ENCODE measurements around the gene CAST.

CAST gene

DNA sequence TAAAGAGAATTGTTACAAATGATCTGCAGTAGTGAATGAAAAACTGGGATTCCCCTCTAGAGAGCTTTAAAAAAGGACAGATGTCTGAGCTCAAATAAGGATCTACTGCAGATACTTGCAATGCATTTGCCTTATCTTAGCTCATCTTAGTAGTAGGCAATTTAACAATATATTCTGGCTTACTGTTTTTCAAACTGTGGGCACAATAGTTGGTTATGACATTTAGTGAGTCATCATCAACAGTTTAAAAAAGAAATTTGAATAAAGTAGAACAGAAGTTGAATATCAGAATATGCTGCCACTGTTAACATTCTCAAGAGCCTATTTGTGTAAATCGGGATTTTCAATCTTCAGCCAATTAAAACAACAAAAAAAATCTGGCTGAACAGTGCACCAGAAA is 6.7 kb upstream of the CAST start:
- Histone ChIP-seq H3K9ac (ENCODE audit: low read depth, low read length) (no peak overlapping the region), H3K9me3 (ENCODE audit: control insufficient read depth, insufficient read depth, low read length) (no peaks in the 10 kb centered on the region), H3K36me3 (ENCODE audit: control insufficient read depth, insufficient read depth, low read length) (no peaks in the 10 kb centered on the region), H3K27me3 (ENCODE audit: control insufficient read depth, insufficient read depth, low read length) (peaks cover 10% of the 10 kb centered on the region), H3K4me3 (ENCODE audit: low read depth, low read length) (no peak overlapping the region), H3K4me1 (ENCODE audit: control insufficient read depth, insufficient read depth, low read length) (peaks cover 23% of the 10 kb centered on the region), H3K27ac (ENCODE audit: low read depth, low read length) (no peak overlapping the region)

DNA sequence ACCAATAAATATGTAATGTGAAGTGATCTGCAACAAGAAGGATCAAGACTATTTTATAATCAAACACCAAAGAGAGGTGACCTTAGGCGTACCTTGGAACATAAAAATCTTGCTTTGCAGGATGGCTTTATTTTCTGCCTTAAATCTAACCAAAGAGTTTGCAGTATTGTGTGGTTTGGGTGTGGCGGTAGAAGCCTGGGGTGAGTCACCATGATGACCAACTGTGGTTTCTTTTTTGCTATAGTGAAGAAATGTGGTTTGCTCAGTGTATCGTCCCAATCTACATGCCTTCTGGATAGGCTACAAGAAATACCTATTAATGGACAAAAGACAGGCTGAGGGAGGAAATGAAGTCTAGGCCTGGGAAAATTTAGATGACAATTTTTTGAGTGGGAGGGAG is 5.1 kb upstream of the CAST start:
- Histone ChIP-seq H3K9ac (ENCODE audit: low read depth, low read length) (no peak overlapping the region), H3K27me3 (ENCODE audit: control insufficient read depth, insufficient read depth, low read length) (peaks cover 18% of the 10 kb centered on the region), H3K4me1 (ENCODE audit: control insufficient read depth, insufficient read depth, low read length) (peaks cover 23% of the 10 kb centered on the region), H3K9me3 (ENCODE audit: control insufficient read depth, insufficient read depth, low read length) (no peaks in the 10 kb centered on the region), H3K27ac (ENCODE audit: low read depth, low read length) (no peak overlapping the region), H3K36me3 (ENCODE audit: control insufficient read depth, insufficient read depth, low read length) (no peaks in the 10 kb centered on the region), H3K4me3 (ENCODE audit: low read depth, low read length) (no peak overlapping the region)

GRCh38 chr5:96658272-96658671 is 3.9 kb upstream of the CAST start:
- H3K9ac ChIP-seq (ENCODE audit: low read depth, low read length) = no peak overlapping the region
- H3K36me3 ChIP-seq (ENCODE audit: control insufficient read depth, insufficient read depth, low read length) = no peaks in the 10 kb centered on the region
- peaks cover 20% of the 10 kb centered on the region for H3K27me3 ChIP-seq (ENCODE audit: control insufficient read depth, insufficient read depth, low read length)
- no peak overlapping the region for H3K4me3 ChIP-seq (ENCODE audit: low read depth, low read length)
- peaks cover 12% of the 10 kb centered on the region for H3K4me1 ChIP-seq (ENCODE audit: control insufficient read depth, insufficient read depth, low read length)
- H3K27ac ChIP-seq (ENCODE audit: low read depth, low read length) = no peak overlapping the region
- H3K9me3 ChIP-seq (ENCODE audit: control insufficient read depth, insufficient read depth, low read length) = no peaks in the 10 kb centered on the region

- Histone ChIP-seq H3K27ac (ENCODE audit: low read depth, low read length) (no peak overlapping the region), H3K9ac (ENCODE audit: low read depth, low read length) (no peak overlapping the region), H3K4me1 (ENCODE audit: control insufficient read depth, insufficient read depth, low read length) (peaks cover 8% of the 10 kb centered on the region), H3K9me3 (ENCODE audit: control insufficient read depth, insufficient read depth, low read length) (no peaks in the 10 kb centered on the region), H3K36me3 (ENCODE audit: control insufficient read depth, insufficient read depth, low read length) (no peaks in the 10 kb centered on the region), H3K27me3 (ENCODE audit: control insufficient read depth, insufficient read depth, low read length) (peaks cover 29% of the 10 kb centered on the region), H3K4me3 (ENCODE audit: low read depth, low read length) (no peak overlapping the region)
These were observed 3.0 kb upstream of the CAST start for GRCh38 chr5:96659170-96659569.

GRCh38 chr5:96660971-96661854 is 963 bp upstream of the CAST start:
- Histone ChIP-seq H3K4me1 (ENCODE audit: control insufficient read depth, insufficient read depth, low read length) (peaks cover 5% of the 10 kb centered on the region; the same call in 1 of the 2 replicates), H3K27me3 (ENCODE audit: control insufficient read depth, insufficient read depth, low read length) (peaks cover 36% of the 10 kb centered on the region), H3K27ac (ENCODE audit: low read depth, low read length) (no peak overlapping the region), H3K9me3 (ENCODE audit: control insufficient read depth, insufficient read depth, low read length) (no peaks in the 10 kb centered on the region), H3K9ac (ENCODE audit: low read depth, low read length) (no peak overlapping the region), H3K4me3 (ENCODE audit: low read depth, low read length) (peak overlapping the region; percentile 80), H3K36me3 (ENCODE audit: control insufficient read depth, insufficient read depth, low read length) (no peaks in the 10 kb centered on the region)

- Histone ChIP-seq H3K27ac (ENCODE audit: low read depth, low read length) (no peak overlapping the region), H3K9ac (ENCODE audit: low read depth, low read length) (no peak overlapping the region), H3K36me3 (ENCODE audit: control insufficient read depth, insufficient read depth, low read length) (no peaks in the 10 kb centered on the region), H3K9me3 (ENCODE audit: control insufficient read depth, insufficient read depth, low read length) (no peaks in the 10 kb centered on the region), H3K4me3 (ENCODE audit: low read depth, low read length) (peak overlapping the region; percentile 80), H3K27me3 (ENCODE audit: control insufficient read depth, insufficient read depth, low read length) (peaks cover 36% of the 10 kb centered on the region), H3K4me1 (ENCODE audit: control insufficient read depth, insufficient read depth, low read length) (peaks cover 5% of the 10 kb centered on the region; the same call in 1 of the 2 replicates)
These were observed 746 bp downstream of the CAST start for GRCh38 chr5:96662725-96663518.

DNA sequence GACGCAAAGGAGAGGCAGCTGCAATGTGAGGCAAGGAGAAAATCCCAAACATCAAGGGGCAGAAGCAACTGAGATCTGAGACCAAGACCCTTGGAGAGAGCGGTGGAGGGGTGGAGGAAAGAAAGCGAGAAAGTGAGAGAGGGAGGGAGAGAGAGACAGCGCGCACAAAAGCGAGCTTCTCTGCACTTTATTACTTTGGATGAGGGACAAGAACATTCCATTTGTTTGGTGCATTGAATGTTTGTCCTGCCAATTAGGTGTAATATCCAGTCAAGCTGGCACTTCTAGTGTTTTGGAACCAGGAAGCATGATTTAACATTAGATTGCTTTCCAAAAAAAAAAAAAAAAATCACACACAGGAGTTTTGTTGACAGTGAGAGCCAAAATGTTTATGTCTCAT is 1.4 kb downstream of the CAST start:
- Histone ChIP-seq H3K27me3 (ENCODE audit: control insufficient read depth, insufficient read depth, low read length) (peaks cover 36% of the 10 kb centered on the region), H3K9me3 (ENCODE audit: control insufficient read depth, insufficient read depth, low read length) (no peaks in the 10 kb centered on the region), H3K36me3 (ENCODE audit: control insufficient read depth, insufficient read depth, low read length) (no peaks in the 10 kb centered on the region), H3K4me3 (ENCODE audit: low read depth, low read length) (peak overlapping the region; percentile 80), H3K9ac (ENCODE audit: low read depth, low read length) (no peak overlapping the region), H3K4me1 (ENCODE audit: control insufficient read depth, insufficient read depth, low read length) (peaks cover 5% of the 10 kb centered on the region; the same call in 1 of the 2 replicates), H3K27ac (ENCODE audit: low read depth, low read length) (no peak overlapping the region)

DNA sequence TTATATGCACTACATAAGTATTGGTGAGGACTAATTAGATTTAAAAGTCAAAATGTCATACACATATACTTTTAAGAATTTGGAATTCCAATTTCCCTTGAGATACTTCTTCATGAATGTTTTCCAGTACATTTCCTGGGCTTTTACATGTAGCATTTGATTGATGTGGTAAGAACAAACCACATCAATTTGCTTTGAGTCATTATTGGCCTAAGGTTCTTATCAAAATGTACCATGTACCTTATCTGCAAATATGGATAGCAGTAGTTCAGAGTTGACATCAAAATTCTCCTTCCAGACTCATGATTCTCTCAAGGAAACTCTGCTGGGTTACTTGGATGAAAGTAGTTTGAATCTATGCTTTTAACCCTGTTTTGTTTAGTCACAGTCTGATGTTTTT is 2.5 kb downstream of the CAST start:
- no peak overlapping the region for H3K4me3 ChIP-seq (ENCODE audit: low read depth, low read length)
- H3K4me1 ChIP-seq (ENCODE audit: control insufficient read depth, insufficient read depth, low read length) = peaks cover 5% of the 10 kb centered on the region; the same call in 1 of the 2 replicates

GRCh38 chr5:96668725-96669124 is 6.5 kb downstream of the CAST start:
- Histone ChIP-seq H3K4me1 (ENCODE audit: control insufficient read depth, insufficient read depth, low read length) (no peaks in the 10 kb centered on the region), H3K9me3 (ENCODE audit: control insufficient read depth, insufficient read depth, low read length) (no peaks in the 10 kb centered on the region), H3K9ac (ENCODE audit: low read depth, low read length) (no peak overlapping the region), H3K27me3 (ENCODE audit: control insufficient read depth, insufficient read depth, low read length) (peaks cover 11% of the 10 kb centered on the region), H3K36me3 (ENCODE audit: control insufficient read depth, insufficient read depth, low read length) (no peaks in the 10 kb centered on the region), H3K4me3 (ENCODE audit: low read depth, low read length) (no peak overlapping the region), H3K27ac (ENCODE audit: low read depth, low read length) (no peak overlapping the region)

More for the DNA sequence above, 2.5 kb downstream of the CAST start:
- Histone ChIP-seq H3K27ac (ENCODE audit: low read depth, low read length) (no peak overlapping the region), H3K27me3 (ENCODE audit: control insufficient read depth, insufficient read depth, low read length) (peaks cover 35% of the 10 kb centered on the region), H3K36me3 (ENCODE audit: control insufficient read depth, insufficient read depth, low read length) (no peaks in the 10 kb centered on the region), H3K9ac (ENCODE audit: low read depth, low read length) (no peak overlapping the region), H3K9me3 (ENCODE audit: control insufficient read depth, insufficient read depth, low read length) (no peaks in the 10 kb centered on the region)

DNA sequence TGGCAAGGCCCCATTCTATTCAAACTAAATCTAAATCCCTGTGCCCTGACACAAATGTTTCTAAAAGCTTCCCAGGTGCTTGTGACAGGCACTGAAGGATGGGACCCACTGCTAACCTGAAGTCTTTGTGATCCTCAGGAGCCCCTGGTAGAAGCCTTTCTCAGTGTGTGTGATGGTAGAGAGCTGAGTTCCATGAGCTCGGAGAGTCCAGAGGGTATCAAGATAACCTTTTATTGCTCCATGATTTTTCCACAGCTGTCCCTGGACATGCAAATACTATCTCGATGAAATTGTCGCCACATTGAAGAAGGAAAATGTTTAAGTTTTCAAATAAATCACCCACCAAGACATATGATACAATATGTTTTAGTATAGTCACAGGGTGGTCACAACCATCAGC is 7.7 kb downstream of the CAST start:
- no peaks in the 10 kb centered on the region for H3K9me3 ChIP-seq (ENCODE audit: control insufficient read depth, insufficient read depth, low read length)
- H3K27ac ChIP-seq (ENCODE audit: low read depth, low read length) = no peak overlapping the region
- no peaks in the 10 kb centered on the region for H3K4me1 ChIP-seq (ENCODE audit: control insufficient read depth, insufficient read depth, low read length)

GRCh38 chr5:96671441-96671840 is 9.3 kb downstream of the CAST start:
- Histone ChIP-seq H3K9ac (ENCODE audit: low read depth, low read length) (no peak overlapping the region), H3K27me3 (ENCODE audit: control insufficient read depth, insufficient read depth, low read length) (no peaks in the 10 kb centered on the region), H3K9me3 (ENCODE audit: control insufficient read depth, insufficient read depth, low read length) (no peaks in the 10 kb centered on the region), H3K27ac (ENCODE audit: low read depth, low read length) (no peak overlapping the region), H3K4me1 (ENCODE audit: control insufficient read depth, insufficient read depth, low read length) (no peaks in the 10 kb centered on the region), H3K4me3 (ENCODE audit: low read depth, low read length) (no peak overlapping the region), H3K36me3 (ENCODE audit: control insufficient read depth, insufficient read depth, low read length) (no peaks in the 10 kb centered on the region)

More for the DNA sequence above, 7.7 kb downstream of the CAST start:
- no peaks in the 10 kb centered on the region; the same call in 1 of the 2 replicates for H3K27me3 ChIP-seq (ENCODE audit: control insufficient read depth, insufficient read depth, low read length)
- H3K9ac ChIP-seq (ENCODE audit: low read depth, low read length) = no peak overlapping the region
- no peak overlapping the region for H3K4me3 ChIP-seq (ENCODE audit: low read depth, low read length)
- H3K36me3 ChIP-seq (ENCODE audit: control insufficient read depth, insufficient read depth, low read length) = no peaks in the 10 kb centered on the region
